ENCODE results near the gene PRKAG2. TPM values are rescaled to one million over a fixed set of nuclear protein-coding genes. Genes with fewer than 3 reads are reported as not detected.

The PRKAG2 gene
- total and polyA plus RNA-seq, 2 experiments from 2014 or later, result 9.1 to 14.9 TPM

DNA sequence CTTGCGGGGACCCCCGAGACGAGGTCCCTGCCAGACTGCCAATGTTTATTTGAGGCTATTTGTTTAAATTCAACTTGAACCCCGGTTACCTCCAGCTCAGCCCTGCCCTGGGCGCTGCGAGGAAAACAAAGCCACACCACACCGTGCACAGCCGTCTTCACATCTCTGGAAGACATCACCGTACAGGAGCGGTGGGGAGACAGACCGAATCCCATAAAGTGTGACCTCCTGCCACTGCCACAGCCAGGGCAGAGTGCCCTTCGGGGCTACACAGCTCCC lies 40.0 kb downstream of the PRKAG2 start:
- H3K27ac Mint-ChIP-seq, result no peak overlapping the region
- no peaks in the 10 kb centered on the region for H3K36me3 ChIP-seq (ENCODE audit: insufficient read depth)
- no peak for ATAC-seq

DNA sequence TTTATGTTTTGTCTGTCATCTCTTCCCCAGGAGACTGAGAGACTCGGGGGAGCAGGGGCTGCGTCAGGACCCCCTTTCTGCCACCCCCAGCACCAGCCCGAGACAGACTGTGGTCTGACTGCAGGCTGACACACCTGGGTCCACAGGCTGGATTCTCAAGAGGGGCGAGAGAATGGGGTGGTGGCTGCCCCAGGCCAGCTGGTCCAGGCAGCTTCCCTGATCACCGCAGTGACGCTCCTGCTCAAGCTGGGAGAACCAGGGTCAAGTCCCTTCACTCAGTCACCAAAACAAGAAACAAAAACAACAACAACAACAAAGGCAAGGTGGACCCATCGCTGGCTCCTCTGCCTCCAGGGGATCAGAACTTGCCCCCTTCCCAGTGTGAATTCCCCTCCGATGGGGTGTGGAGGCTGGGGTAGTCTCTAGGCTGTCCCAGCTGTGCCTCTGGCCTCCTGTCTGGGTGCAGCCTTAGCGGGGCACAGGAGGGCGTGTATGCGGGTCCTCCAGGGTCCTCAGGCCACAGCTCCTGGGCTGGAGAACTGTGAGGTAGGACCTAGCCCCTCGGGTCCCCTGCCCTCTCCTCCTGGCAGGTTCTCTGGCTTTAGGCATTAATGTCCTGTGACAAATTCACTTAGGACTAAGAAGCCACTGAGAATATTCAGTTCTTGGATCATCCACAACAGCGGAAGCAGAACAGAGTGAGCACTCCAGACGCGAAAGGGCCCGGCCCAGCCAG lies 40.6 kb downstream of the PRKAG2 start:
- Histone ChIP-seq H3K79me2 (replicated peaks; ENCODE audit: insufficient read depth) (no peaks in the 10 kb centered on the region), H3K27me3 (ENCODE audit: insufficient read depth) (no peaks in the 10 kb centered on the region), H3K4me3 (no peak overlapping the region), H3K27ac (ENCODE audit: low read depth) (no peak overlapping the region), H3K9me2 (ENCODE audit: insufficient read depth) (no peaks in the 10 kb centered on the region), H4K20me1 (replicated peaks; ENCODE audit: insufficient read depth) (no peaks in the 10 kb centered on the region), H2AFZ (no peak overlapping the region), H3K4me2 (no peak overlapping the region), H3F3A (replicated peaks; ENCODE audit: low read depth) (no peaks in the 10 kb centered on the region), H3K36me3 (ENCODE audit: insufficient read depth) (no peaks in the 10 kb centered on the region), H3K4me1 (ENCODE audit: insufficient read depth) (no peaks in the 10 kb centered on the region; the same call in 1 of the 2 replicates)
- Mint-ChIP-seq H3K9me3 (no peaks in the 10 kb centered on the region), H3K27ac (no peak overlapping the region), H3K36me3 (ENCODE audit: low read depth) (no peaks in the 10 kb centered on the region), H3K27me3 (ENCODE audit: insufficient read depth, low read depth, poor library complexity) (peaks cover 10% of the 10 kb centered on the region), H3K4me1 (peaks cover 23% of the 10 kb centered on the region), H3K4me3 (no peak overlapping the region)
- DNase-seq (ENCODE audit: low spot score) (no peak), ATAC-seq (no peak)
- TF ChIP-seq, protein P1, sequence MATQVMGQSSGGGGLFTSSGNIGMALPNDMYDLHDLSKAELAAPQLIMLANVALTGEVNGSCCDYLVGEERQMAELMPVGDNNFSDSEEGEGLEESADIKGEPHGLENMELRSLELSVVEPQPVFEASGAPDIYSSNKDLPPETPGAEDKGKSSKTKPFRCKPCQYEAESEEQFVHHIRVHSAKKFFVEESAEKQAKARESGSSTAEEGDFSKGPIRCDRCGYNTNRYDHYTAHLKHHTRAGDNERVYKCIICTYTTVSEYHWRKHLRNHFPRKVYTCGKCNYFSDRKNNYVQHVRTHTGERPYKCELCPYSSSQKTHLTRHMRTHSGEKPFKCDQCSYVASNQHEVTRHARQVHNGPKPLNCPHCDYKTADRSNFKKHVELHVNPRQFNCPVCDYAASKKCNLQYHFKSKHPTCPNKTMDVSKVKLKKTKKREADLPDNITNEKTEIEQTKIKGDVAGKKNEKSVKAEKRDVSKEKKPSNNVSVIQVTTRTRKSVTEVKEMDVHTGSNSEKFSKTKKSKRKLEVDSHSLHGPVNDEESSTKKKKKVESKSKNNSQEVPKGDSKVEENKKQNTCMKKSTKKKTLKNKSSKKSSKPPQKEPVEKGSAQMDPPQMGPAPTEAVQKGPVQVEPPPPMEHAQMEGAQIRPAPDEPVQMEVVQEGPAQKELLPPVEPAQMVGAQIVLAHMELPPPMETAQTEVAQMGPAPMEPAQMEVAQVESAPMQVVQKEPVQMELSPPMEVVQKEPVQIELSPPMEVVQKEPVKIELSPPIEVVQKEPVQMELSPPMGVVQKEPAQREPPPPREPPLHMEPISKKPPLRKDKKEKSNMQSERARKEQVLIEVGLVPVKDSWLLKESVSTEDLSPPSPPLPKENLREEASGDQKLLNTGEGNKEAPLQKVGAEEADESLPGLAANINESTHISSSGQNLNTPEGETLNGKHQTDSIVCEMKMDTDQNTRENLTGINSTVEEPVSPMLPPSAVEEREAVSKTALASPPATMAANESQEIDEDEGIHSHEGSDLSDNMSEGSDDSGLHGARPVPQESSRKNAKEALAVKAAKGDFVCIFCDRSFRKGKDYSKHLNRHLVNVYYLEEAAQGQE (IDR thresholded peaks at IDR 0.05; ENCODE audit: unreplicated experiment), result no peak
- TF ChIP-seq NANOG (IDR thresholded peaks at IDR 0.05; ENCODE audit: borderline replicate concordance) (no peak), ZNF114 (CRISPR knock-in tag; IDR thresholded peaks at IDR 0.05) (no peak), JUNB (IDR thresholded peaks at IDR 0.05; ENCODE audit: unreplicated experiment) (no peak)
- TF ChIP-seq, protein P2, sequence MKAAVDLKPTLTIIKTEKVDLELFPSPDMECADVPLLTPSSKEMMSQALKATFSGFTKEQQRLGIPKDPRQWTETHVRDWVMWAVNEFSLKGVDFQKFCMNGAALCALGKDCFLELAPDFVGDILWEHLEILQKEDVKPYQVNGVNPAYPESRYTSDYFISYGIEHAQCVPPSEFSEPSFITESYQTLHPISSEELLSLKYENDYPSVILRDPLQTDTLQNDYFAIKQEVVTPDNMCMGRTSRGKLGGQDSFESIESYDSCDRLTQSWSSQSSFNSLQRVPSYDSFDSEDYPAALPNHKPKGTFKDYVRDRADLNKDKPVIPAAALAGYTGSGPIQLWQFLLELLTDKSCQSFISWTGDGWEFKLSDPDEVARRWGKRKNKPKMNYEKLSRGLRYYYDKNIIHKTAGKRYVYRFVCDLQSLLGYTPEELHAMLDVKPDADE (IDR thresholded peaks at IDR 0.05), result no peak
- TF ChIP-seq, protein P3, sequence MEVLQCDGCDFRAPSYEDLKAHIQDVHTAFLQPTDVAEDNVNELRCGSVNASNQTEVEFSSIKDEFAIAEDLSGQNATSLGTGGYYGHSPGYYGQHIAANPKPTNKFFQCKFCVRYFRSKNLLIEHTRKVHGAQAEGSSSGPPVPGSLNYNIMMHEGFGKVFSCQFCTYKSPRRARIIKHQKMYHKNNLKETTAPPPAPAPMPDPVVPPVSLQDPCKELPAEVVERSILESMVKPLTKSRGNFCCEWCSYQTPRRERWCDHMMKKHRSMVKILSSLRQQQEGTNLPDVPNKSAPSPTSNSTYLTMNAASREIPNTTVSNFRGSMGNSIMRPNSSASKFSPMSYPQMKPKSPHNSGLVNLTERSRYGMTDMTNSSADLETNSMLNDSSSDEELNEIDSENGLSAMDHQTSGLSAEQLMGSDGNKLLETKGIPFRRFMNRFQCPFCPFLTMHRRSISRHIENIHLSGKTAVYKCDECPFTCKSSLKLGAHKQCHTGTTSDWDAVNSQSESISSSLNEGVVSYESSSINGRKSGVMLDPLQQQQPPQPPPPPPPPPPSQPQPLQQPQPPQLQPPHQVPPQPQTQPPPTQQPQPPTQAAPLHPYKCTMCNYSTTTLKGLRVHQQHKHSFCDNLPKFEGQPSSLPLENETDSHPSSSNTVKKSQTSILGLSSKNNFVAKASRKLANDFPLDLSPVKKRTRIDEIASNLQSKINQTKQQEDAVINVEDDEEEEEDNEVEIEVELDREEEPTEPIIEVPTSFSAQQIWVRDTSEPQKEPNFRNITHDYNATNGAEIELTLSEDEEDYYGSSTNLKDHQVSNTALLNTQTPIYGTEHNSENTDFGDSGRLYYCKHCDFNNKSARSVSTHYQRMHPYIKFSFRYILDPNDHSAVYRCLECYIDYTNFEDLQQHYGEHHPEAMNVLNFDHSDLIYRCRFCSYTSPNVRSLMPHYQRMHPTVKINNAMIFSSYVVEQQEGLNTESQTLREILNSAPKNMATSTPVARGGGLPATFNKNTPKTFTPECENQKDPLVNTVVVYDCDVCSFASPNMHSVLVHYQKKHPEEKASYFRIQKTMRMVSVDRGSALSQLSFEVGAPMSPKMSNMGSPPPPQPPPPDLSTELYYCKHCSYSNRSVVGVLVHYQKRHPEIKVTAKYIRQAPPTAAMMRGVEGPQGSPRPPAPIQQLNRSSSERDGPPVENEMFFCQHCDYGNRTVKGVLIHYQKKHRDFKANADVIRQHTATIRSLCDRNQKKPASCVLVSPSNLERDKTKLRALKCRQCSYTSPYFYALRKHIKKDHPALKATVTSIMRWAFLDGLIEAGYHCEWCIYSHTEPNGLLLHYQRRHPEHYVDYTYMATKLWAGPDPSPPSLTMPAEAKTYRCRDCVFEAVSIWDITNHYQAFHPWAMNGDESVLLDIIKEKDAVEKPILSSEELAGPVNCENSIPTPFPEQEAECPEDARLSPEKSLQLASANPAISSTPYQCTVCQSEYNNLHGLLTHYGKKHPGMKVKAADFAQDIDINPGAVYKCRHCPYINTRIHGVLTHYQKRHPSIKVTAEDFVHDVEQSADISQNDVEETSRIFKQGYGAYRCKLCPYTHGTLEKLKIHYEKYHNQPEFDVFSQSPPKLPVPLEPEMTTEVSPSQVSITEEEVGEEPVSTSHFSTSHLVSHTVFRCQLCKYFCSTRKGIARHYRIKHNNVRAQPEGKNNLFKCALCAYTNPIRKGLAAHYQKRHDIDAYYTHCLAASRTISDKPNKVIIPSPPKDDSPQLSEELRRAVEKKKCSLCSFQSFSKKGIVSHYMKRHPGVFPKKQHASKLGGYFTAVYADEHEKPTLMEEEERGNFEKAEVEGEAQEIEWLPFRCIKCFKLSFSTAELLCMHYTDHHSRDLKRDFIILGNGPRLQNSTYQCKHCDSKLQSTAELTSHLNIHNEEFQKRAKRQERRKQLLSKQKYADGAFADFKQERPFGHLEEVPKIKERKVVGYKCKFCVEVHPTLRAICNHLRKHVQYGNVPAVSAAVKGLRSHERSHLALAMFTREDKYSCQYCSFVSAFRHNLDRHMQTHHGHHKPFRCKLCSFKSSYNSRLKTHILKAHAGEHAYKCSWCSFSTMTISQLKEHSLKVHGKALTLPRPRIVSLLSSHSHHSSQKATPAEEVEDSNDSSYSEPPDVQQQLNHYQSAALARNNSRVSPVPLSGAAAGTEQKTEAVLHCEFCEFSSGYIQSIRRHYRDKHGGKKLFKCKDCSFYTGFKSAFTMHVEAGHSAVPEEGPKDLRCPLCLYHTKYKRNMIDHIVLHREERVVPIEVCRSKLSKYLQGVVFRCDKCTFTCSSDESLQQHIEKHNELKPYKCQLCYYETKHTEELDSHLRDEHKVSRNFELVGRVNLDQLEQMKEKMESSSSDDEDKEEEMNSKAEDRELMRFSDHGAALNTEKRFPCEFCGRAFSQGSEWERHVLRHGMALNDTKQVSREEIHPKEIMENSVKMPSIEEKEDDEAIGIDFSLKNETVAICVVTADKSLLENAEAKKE (CRISPR knock-in tag; IDR thresholded peaks at IDR 0.05), result no peak

More for the DNA sequence above, 40.0 kb downstream of the PRKAG2 start:
- H2AFZ ChIP-seq, result no peak overlapping the region
- H3K27me3 Mint-ChIP-seq (ENCODE audit: insufficient read depth, low read depth, poor library complexity), result peaks cover 8% of the 10 kb centered on the region
- H3K27ac ChIP-seq (ENCODE audit: low read depth), result no peak overlapping the region
- no peaks in the 10 kb centered on the region; the same call in 1 of the 2 replicates for H3K4me1 ChIP-seq (ENCODE audit: insufficient read depth)
- TF ChIP-seq, protein P4, sequence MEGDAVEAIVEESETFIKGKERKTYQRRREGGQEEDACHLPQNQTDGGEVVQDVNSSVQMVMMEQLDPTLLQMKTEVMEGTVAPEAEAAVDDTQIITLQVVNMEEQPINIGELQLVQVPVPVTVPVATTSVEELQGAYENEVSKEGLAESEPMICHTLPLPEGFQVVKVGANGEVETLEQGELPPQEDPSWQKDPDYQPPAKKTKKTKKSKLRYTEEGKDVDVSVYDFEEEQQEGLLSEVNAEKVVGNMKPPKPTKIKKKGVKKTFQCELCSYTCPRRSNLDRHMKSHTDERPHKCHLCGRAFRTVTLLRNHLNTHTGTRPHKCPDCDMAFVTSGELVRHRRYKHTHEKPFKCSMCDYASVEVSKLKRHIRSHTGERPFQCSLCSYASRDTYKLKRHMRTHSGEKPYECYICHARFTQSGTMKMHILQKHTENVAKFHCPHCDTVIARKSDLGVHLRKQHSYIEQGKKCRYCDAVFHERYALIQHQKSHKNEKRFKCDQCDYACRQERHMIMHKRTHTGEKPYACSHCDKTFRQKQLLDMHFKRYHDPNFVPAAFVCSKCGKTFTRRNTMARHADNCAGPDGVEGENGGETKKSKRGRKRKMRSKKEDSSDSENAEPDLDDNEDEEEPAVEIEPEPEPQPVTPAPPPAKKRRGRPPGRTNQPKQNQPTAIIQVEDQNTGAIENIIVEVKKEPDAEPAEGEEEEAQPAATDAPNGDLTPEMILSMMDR (conservative IDR thresholded peaks at IDR 0.05; ENCODE audit: low read depth in 2 of 2), result no peak
- H3K4me3 Mint-ChIP-seq, result no peak overlapping the region
- H3K4me1 Mint-ChIP-seq, result peaks cover 23% of the 10 kb centered on the region
- H3K9me3 Mint-ChIP-seq, result no peaks in the 10 kb centered on the region
- DNase-seq (ENCODE audit: low spot score), result no peak
- no peaks in the 10 kb centered on the region for H3K79me2 ChIP-seq (replicated peaks; ENCODE audit: insufficient read depth)
- no peaks in the 10 kb centered on the region for H4K20me1 ChIP-seq (replicated peaks; ENCODE audit: insufficient read depth)
- H3K4me3 ChIP-seq, result no peak overlapping the region
- H3K36me3 Mint-ChIP-seq (ENCODE audit: low read depth), result no peaks in the 10 kb centered on the region
- H3K27me3 ChIP-seq (ENCODE audit: insufficient read depth), result no peaks in the 10 kb centered on the region
- no peaks in the 10 kb centered on the region for H3K9me2 ChIP-seq (ENCODE audit: insufficient read depth)
- H3F3A ChIP-seq (replicated peaks; ENCODE audit: low read depth), result no peaks in the 10 kb centered on the region
- no peak overlapping the region for H3K4me2 ChIP-seq
